ENCODE measurements around the gene MARS1. TPM values are rescaled to one million over a fixed set of nuclear protein-coding genes. Genes with fewer than 3 reads are reported as not detected.

The MARS1 gene
- polyA plus RNA-seq, 6 donors from 2014 or later: 53.1 to 78.7 (median 63.0) TPM

DNA sequence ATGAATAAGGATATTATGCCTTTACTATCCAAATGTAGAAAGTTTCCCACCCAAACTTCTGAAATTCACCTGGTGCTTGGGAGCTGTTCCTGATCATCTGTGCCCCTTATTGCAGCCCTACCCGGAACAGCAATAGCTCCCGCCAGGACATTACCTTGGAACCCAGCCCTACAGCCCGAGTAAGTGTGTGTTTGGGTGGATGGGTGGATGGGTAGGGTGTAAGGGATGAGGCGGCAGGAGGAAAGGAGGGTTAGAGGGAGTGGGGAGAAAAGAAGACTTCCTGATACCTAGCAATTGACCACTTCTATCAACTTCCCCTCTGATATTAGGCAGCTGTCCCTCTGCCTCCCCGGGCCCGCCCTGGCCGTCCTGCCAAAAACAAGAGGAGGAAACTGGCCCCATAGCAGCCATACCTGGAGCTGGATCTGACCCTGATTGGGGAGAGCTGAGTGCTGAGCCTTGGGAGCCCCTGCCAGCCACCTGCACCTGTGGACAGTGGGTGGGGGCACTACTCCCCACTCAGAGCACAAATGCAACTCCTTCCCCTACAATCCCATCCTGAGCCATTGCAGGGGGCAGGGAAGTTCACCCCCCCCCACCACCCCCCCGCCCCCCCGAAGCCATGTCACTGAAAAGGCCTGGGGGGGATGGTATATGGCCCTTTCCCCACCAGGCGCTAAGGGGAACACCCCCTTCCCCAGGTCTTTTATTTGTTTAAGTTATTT lies 41.1 kb downstream of the MARS1 start:
- H3K27ac Mint-ChIP-seq: peak overlapping the region in 4 of 6 donors; percentile 11 to 60 (median 46)

GRCh38 chr12:57529831-57530230 lies 42.0 kb downstream of the MARS1 start:
- Mint-ChIP-seq H3K36me3 (peaks cover 0 to 10% of the 10 kb centered on the region in 2 donors), H3K9me3 (no peaks in the 10 kb centered on the region), H3K27ac (peak overlapping the region in 2 of 6 donors; percentile 51 to 70), H3K4me1 (peaks cover 7 to 11% (median 10%) of the 10 kb centered on the region in 3 donors), H3K4me3 (no peak overlapping the region), H3K27me3 (no peaks in the 10 kb centered on the region)
- ATAC-seq (ENCODE audit: low read depth in 2 of 2) (no peak), DNase-seq (no peak)

More for the DNA sequence above, 41.1 kb downstream of the MARS1 start:
- H3K4me3 Mint-ChIP-seq: no peak overlapping the region
- H3K36me3 Mint-ChIP-seq: peaks cover 0 to 10% of the 10 kb centered on the region in 2 donors
- ATAC-seq (ENCODE audit: low read depth in 2 of 2) (no peak), DNase-seq (no peak)
- H3K9me3 Mint-ChIP-seq: no peaks in the 10 kb centered on the region
- H3K27me3 Mint-ChIP-seq: no peaks in the 10 kb centered on the region
- peaks cover 16 to 18% (median 16%) of the 10 kb centered on the region in 3 donors for H3K4me1 Mint-ChIP-seq

- H3K4me3 Mint-ChIP-seq: no peak overlapping the region
- no peaks in the 10 kb centered on the region for H3K9me3 Mint-ChIP-seq
- no peak for ATAC-seq (ENCODE audit: low read depth in 2 of 2)
- peaks cover 0 to 10% (median 7%) of the 10 kb centered on the region in 3 donors for H3K4me1 Mint-ChIP-seq
- no peak for DNase-seq
- H3K27ac Mint-ChIP-seq: peak overlapping the region in 2 of 6 donors; percentile 51 to 78
- peaks cover 7 to 10% of the 10 kb centered on the region in 2 donors for H3K36me3 Mint-ChIP-seq
- H3K27me3 Mint-ChIP-seq: no peaks in the 10 kb centered on the region
These were observed 42.7 kb downstream of the MARS1 start for GRCh38 chr12:57530396-57531142.

DNA sequence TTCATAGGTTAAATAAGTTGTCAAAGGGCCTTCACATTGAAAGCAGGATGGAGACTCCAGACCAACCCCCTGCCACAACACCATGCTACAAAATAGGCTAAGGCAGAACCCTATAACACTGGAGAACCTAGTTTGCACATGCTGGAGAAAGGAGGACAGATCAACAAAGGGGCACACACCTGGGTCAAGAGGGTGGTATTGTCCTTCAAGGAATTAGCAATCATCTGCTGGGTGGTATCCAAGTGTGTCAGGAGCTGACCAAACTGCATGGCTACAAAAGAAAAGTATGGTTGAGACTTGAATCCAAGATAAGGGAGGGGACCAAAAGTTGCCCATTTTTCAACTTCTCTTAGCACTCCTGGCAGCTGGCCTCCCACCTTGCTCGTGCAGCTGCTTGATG lies 44.0 kb downstream of the MARS1 start:
- DNase-seq (no peak), ATAC-seq (ENCODE audit: low read depth in 2 of 2) (no peak)
- Mint-ChIP-seq H3K4me1 (peaks cover 0 to 5% (median 4%) of the 10 kb centered on the region in 3 donors), H3K4me3 (no peak overlapping the region), H3K27ac (peak overlapping the region in 1 of 6 donors; percentile 39), H3K27me3 (no peaks in the 10 kb centered on the region), H3K36me3 (peaks cover 9 to 10% of the 10 kb centered on the region in 2 donors), H3K9me3 (no peaks in the 10 kb centered on the region)

DNA sequence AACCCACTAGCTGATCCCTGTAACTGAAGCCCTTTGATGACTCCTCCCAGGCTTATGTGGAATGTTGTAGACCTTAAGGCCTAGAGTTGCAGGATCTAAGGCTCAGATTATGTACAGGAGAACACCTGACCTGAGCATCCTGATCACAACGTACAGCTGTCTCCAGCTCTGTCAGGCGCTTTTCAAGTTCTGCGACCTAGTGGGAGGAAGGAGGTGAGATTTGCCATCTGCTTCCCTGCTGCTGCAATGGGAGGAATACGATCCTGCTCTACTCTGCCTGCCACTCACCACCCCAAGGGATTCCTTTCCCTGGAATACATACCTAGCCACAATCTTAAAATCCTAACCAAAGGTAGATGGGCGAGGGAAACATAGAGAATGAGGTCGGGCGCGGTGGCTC lies 45.2 kb downstream of the MARS1 start:
- Mint-ChIP-seq H3K36me3 (peaks cover 9 to 19% of the 10 kb centered on the region in 2 donors), H3K9me3 (no peaks in the 10 kb centered on the region), H3K4me1 (peaks cover 0 to 4% (median 0%) of the 10 kb centered on the region in 3 donors), H3K27me3 (no peaks in the 10 kb centered on the region), H3K27ac (peak overlapping the region in 1 of 6 donors; percentile 57), H3K4me3 (no peak overlapping the region)
- no peak for ATAC-seq (ENCODE audit: low read depth in 2 of 2)
- DNase-seq: no peak

- no peak overlapping the region for H3K4me3 Mint-ChIP-seq
- H3K27ac Mint-ChIP-seq: no peak overlapping the region
- DNase-seq (no peak), ATAC-seq (ENCODE audit: low read depth in 2 of 2) (no peak)
- H3K36me3 Mint-ChIP-seq: peaks cover 9 to 24% of the 10 kb centered on the region in 2 donors
- peaks cover 2 to 6% (median 4%) of the 10 kb centered on the region in 3 donors for H3K4me1 Mint-ChIP-seq
- no peaks in the 10 kb centered on the region for H3K27me3 Mint-ChIP-seq
- H3K9me3 Mint-ChIP-seq: no peaks in the 10 kb centered on the region
These were observed 46.4 kb downstream of the MARS1 start for GRCh38 chr12:57534250-57534649.

DNA sequence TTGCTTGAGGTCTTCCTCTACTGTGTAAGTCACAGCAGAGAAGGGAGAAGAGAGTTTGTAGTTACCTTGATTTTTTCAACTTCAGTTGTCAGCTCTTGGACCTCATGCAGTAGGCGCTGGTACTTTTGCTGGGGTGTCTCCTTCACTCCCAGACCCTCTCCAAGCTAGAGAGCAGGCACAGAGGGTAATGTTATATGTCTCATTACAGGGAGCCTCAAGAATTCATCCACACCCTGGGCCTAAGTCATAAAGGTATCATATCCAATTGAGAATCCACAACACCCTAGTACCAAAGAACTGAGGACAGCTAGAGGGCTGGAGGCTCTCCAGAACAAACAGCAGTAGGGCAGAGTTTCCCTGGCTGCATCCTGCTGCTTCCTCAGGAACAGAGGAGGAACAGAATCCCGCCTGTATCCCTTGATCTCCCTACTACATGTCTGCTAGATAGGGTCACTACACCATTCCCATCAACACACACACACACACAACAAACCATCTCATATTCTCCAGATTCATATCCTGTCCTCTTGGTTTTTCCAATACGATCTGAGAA lies 47.2 kb downstream of the MARS1 start:
- DNase-seq (no peak), ATAC-seq (ENCODE audit: low read depth in 2 of 2) (no peak)
- H3K27ac Mint-ChIP-seq: no peak overlapping the region
- no peak overlapping the region for H3K4me3 Mint-ChIP-seq
- H3K36me3 Mint-ChIP-seq: peaks cover 9 to 24% of the 10 kb centered on the region in 2 donors
- peaks cover 0 to 6% (median 2%) of the 10 kb centered on the region in 3 donors for H3K4me1 Mint-ChIP-seq
- H3K9me3 Mint-ChIP-seq: no peaks in the 10 kb centered on the region
- no peaks in the 10 kb centered on the region for H3K27me3 Mint-ChIP-seq

DNA sequence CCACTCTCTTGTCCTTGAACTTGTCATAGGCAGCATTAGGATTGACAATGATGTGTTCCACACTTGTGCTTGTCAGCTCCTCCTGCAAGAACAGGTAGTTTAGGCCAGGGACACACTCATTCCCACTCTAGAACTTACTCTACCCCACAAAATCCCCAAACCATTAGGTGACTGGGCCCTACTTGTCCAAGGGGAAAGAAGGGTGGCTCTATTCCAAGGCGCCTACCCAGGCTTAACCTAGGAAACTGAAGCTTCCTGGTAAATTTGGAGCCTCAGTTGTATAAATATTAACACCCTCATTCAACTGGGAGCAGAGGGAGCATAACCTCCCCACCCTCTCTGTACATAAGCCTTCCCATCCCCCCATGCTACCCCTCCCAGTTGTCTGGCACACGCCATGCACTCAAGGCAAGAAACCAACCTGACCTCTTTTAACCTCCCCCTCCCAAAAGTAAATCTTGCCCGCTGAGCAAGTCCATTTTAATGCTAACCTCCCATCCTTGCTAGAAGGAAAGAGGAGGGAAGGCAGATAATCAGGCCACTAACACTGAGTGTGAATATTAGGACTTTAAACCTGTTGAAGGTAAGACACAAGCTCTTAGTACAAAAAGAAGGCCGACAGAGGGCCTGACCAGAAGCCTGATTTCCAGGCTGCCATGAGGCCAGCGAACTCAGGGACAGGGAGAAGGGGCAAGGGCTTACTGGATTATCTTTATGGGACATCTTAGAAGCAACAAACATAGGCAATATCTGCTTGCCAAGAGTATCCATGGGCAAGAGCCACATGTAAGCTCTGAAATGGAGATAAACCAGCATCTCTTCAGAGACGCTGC lies 48.1 kb downstream of the MARS1 start:
- Mint-ChIP-seq H3K27ac (peak overlapping the region in 1 of 6 donors; percentile 56), H3K4me1 (peaks cover 0 to 6% (median 2%) of the 10 kb centered on the region in 3 donors), H3K36me3 (peaks cover 9 to 24% of the 10 kb centered on the region in 2 donors), H3K27me3 (no peaks in the 10 kb centered on the region), H3K9me3 (no peaks in the 10 kb centered on the region), H3K4me3 (no peak overlapping the region)
- DNase-seq: no peak
- ATAC-seq (ENCODE audit: low read depth in 2 of 2): no peak

DNA sequence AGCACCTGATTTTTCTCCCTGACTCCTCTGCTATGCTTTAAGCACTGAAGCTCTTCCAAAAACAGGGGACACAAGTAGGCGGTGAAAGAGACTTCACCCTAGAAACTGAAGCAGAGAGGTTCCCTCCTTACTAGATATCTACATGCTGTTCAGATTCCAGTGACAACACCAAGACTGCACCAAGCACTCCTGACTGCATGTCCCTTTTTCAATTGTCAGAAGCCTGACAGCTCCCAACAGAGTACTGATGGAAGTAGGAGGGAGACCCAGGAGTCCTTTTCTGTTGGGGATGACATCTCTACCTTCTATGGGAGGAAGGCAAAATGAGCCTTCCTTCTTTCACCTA lies 48.7 kb downstream of the MARS1 start:
- no peak for DNase-seq
- peaks cover 9 to 24% of the 10 kb centered on the region in 2 donors for H3K36me3 Mint-ChIP-seq
- H3K27ac Mint-ChIP-seq: peak overlapping the region in 1 of 6 donors; percentile 56
- H3K4me1 Mint-ChIP-seq: peaks cover 0 to 6% (median 2%) of the 10 kb centered on the region in 3 donors
- no peaks in the 10 kb centered on the region for H3K27me3 Mint-ChIP-seq
- H3K4me3 Mint-ChIP-seq: no peak overlapping the region
- no peak for ATAC-seq (ENCODE audit: low read depth in 2 of 2)
- H3K9me3 Mint-ChIP-seq: no peaks in the 10 kb centered on the region

- no peak overlapping the region for H3K4me3 Mint-ChIP-seq
These were observed 51.4 kb downstream of the MARS1 start for GRCh38 chr12:57539134-57539768.

GRCh38 chr12:57541001-57541400 lies 53.1 kb downstream of the MARS1 start:
- ATAC-seq (ENCODE audit: low read depth in 2 of 2): no peak
- H3K27ac Mint-ChIP-seq: peak overlapping the region in 1 of 6 donors; percentile 17

More at GRCh38 chr12:57539134-57539768, 51.4 kb downstream of the MARS1 start:
- DNase-seq (no peak), ATAC-seq (ENCODE audit: low read depth in 2 of 2) (no peak)
- H3K27me3 Mint-ChIP-seq: no peaks in the 10 kb centered on the region
- peaks cover 9 to 14% of the 10 kb centered on the region in 2 donors for H3K36me3 Mint-ChIP-seq
- H3K4me1 Mint-ChIP-seq: peaks cover 5 to 12% (median 9%) of the 10 kb centered on the region in 3 donors
- peak overlapping the region in 2 of 6 donors; percentile 31 to 51 for H3K27ac Mint-ChIP-seq
- no peaks in the 10 kb centered on the region for H3K9me3 Mint-ChIP-seq

GRCh38 chr12:57541717-57542116 lies 53.8 kb downstream of the MARS1 start:
- H3K36me3 Mint-ChIP-seq: peaks cover 0 to 14% of the 10 kb centered on the region in 2 donors
- H3K27me3 Mint-ChIP-seq: no peaks in the 10 kb centered on the region
- H3K4me3 Mint-ChIP-seq: no peak overlapping the region
- DNase-seq: no peak
- peaks cover 19 to 31% (median 30%) of the 10 kb centered on the region in 3 donors for H3K4me1 Mint-ChIP-seq
- no peaks in the 10 kb centered on the region for H3K9me3 Mint-ChIP-seq
- ATAC-seq (ENCODE audit: low read depth in 2 of 2): no peak
- no peak overlapping the region for H3K27ac Mint-ChIP-seq

More at GRCh38 chr12:57541001-57541400, 53.1 kb downstream of the MARS1 start:
- H3K36me3 Mint-ChIP-seq: peaks cover 0 to 14% of the 10 kb centered on the region in 2 donors
- H3K9me3 Mint-ChIP-seq: no peaks in the 10 kb centered on the region
- DNase-seq: no peak
- peak overlapping the region in 2 of 8 donors; percentile 11 to 60 for H3K4me3 Mint-ChIP-seq
- peaks cover 12 to 24% (median 23%) of the 10 kb centered on the region in 3 donors for H3K4me1 Mint-ChIP-seq
- no peaks in the 10 kb centered on the region for H3K27me3 Mint-ChIP-seq
